ENCODE measurements around the gene CYP21A2. TPM values are rescaled to one million over a fixed set of nuclear protein-coding genes. Genes with fewer than 3 reads are reported as not detected.
"Not testable (repeated sequence)": the region's sequence is repeated elsewhere in the genome, so short reads cannot be mapped to it uniquely, and the experiment has no call there.

The CYP21A2 gene
- total and polyA plus RNA-seq, 2 of the 8 experiments (the other 6 are each of a cell fraction or from before 2014, with no cell fraction given), result 0.22 to 0.23 TPM

DNA sequence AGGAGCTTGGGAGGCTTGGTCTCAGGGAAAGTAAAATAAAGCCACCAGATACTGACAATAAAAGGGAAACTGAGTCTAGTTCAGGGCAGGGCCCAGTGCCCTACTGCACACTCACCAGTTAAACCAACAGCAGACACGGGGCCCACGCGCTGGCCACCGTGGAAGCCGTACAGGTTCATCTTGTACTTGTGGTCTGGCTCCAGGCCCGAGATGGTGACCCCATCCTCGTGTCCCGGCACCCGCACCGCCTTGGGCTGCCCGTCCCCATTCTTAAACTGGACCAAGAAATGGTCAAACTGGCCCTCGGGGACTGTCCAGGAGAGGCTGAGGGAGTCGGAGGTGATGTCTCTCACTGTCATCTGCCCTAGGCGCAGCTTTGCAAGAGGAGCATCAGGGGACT, 26.5 kb downstream of the CYP21A2 start (continued):
- TF ChIP-seq CBX8 (IDR thresholded peaks at IDR 0.05; ENCODE audit: borderline replicate concordance, low read depth, low read length), result no peak
- no peak for TF ChIP-seq YY1 (IDR thresholded peaks at IDR 0.05; ENCODE audit: low read depth, low read length)
- TF ChIP-seq CTBP2 (IDR thresholded peaks at IDR 0.05; ENCODE audit: borderline replicate concordance, insufficient read depth, insufficient read length, low read length), result no peak
- TF ChIP-seq KDM1A (IDR thresholded peaks at IDR 0.05; ENCODE audit: borderline replicate concordance, low read length), result no peak
- TF ChIP-seq JUN (IDR thresholded peaks at IDR 0.05; ENCODE audit: low read depth, low read length), result no peak

DNA sequence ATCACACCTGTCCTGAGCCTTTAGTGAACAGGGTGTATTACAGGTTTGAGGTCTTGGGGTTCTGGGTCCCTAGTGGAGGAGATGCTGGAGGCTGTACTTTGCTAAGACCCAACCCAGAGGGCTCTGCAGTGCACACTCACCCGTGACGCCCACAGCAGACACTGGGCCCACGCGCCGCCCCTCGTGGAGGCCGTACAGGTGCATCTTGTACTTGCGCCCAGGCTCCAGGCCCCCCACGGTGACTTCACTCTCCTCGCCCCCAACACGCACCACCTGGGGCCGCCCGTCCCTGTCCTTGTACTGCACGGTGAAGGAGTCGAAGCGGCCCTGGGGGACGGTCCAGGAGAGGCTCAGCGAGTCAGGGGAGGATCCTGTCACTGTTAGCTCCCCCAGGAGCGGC, 29.3 kb downstream of the CYP21A2 start:
- H2BK5ac ChIP-seq (ENCODE audit: low read depth, low read length); H3K23me2 ChIP-seq (ENCODE audit: low read depth, low read length); H3K79me2 ChIP-seq (ENCODE audit: control insufficient read depth in 1 of 2, insufficient read depth in 2 of 2, low read length in 2 of 2); H4K8ac ChIP-seq (ENCODE audit: extremely low read depth, insufficient read depth, low read length); H3K4me3 ChIP-seq (ENCODE audit: extremely low read depth in 1 of 4, insufficient read depth in 2 of 4, low read depth in 3 of 4, low read length in 4 of 4); H3K4ac ChIP-seq (replicated peaks; ENCODE audit: insufficient read length, low read depth, low read length); H3K23ac ChIP-seq (ENCODE audit: insufficient read length); H3K4me2 ChIP-seq (ENCODE audit: insufficient read depth in 1 of 2, low read depth in 2 of 2, low read length in 2 of 2); H3K27ac ChIP-seq (ENCODE audit: low read depth, low read length); H4K91ac ChIP-seq (replicated peaks; ENCODE audit: insufficient read length, low read length); H2BK15ac ChIP-seq (ENCODE audit: low read length); H2AFZ ChIP-seq (ENCODE audit: low read length); H2BK12ac ChIP-seq (ENCODE audit: low read depth, low read length); FAIRE-seq; H3K27me3 ChIP-seq (replicated peaks in 1 of 4; ENCODE audit: control insufficient read depth in 3 of 4, extremely low read depth in 1 of 4, insufficient read depth in 3 of 4, low read length in 3 of 4); CTCF ChIA-PET (ENCODE audit: partially characterized antibody); H4K20me1 ChIP-seq (replicated peaks in 1 of 2; ENCODE audit: control insufficient read depth in 1 of 2, insufficient read depth in 2 of 2, low read length in 2 of 2); H3K36me3 ChIP-seq (ENCODE audit: control insufficient read depth in 2 of 4, insufficient read depth in 4 of 4, low read length in 3 of 4); H2AK5ac ChIP-seq (ENCODE audit: low read depth, low read length); H3K79me1 ChIP-seq (ENCODE audit: low read depth, low read length); H2BK120ac ChIP-seq (replicated peaks; ENCODE audit: low read depth, low read length); H3K18ac ChIP-seq (ENCODE audit: extremely low read depth, low read length); POLR2A ChIA-PET (ENCODE audit: partially characterized antibody); H4K5ac ChIP-seq (ENCODE audit: insufficient read length, low read depth, low read length); H3K9ac ChIP-seq (replicated peaks in 1 of 4; ENCODE audit: extremely low read depth in 1 of 4, low read depth in 3 of 4, low read length in 3 of 4); H3K4me1 ChIP-seq (replicated peaks in 1 of 4; ENCODE audit: control insufficient read depth in 3 of 4, insufficient read depth in 4 of 4, low read length in 3 of 4); H3K56ac ChIP-seq (replicated peaks; ENCODE audit: insufficient read length, low read depth, low read length); H2BK20ac ChIP-seq (ENCODE audit: low read length); DNase-seq (ENCODE audit: low read depth in 1 of 2, low spot score in 2 of 2); H3K9me3 ChIP-seq (ENCODE audit: insufficient read depth in 2 of 2, low read depth in 1 of 2, low read length in 1 of 2); H3K14ac ChIP-seq (ENCODE audit: insufficient read length): not testable (repeated sequence)
- 86% methylated on average over 9 of the region's 19 CpGs; no CpG with 5 or more reads in 1 of the 2 experiments for WGBS, 2 experiments (ENCODE audit: extremely low coverage in 1 of 2, insufficient coverage in 1 of 2, insufficient read length in 1 of 2, insufficient replicate concordance in 2 of 2, low coverage in 1 of 2, low lambda C conversion rate in 2 of 2, missing lambda C conversion rate in 1 of 2)
